NCI-H82 treated with DMSO at 0.1 percent for 48 hours (cell line): ENCODE measurements around the gene ANO3.

Experiments used
- DNase-seq: peaks from one replicate; lab custom pipeline; 2025; ENCODE audit not compliant: unreplicated experiment; lab: John Stamatoyannopoulos, UW

The ANO3 gene

GRCh38 chr11:26353010-26353409, 21.1 kb downstream of the ANO3 start:
- DNase-seq: no peak

- DNase-seq: no peak
These were observed 27.1 kb downstream of the ANO3 start for GRCh38 chr11:26359055-26359454.

GRCh38 chr11:26365284-26365683, 33.4 kb downstream of the ANO3 start:
- no peak for DNase-seq

GRCh38 chr11:26377619-26378018, 45.7 kb downstream of the ANO3 start:
- DNase-seq: no peak

GRCh38 chr11:26399336-26399735, 67.4 kb downstream of the ANO3 start:
- no peak for DNase-seq

GRCh38 chr11:26410706-26411366, 78.9 kb downstream of the ANO3 start:
- DNase-seq: no peak

- no peak for DNase-seq
These were observed 81.0 kb downstream of the ANO3 start for GRCh38 chr11:26412955-26413354.

GRCh38 chr11:26418386-26418912, 86.5 kb downstream of the ANO3 start:
- no peak for DNase-seq

- no peak for DNase-seq
These were observed 88.4 kb downstream of the ANO3 start for GRCh38 chr11:26420331-26420730.

GRCh38 chr11:26424255-26424654, 92.3 kb downstream of the ANO3 start:
- DNase-seq: no peak

- no peak for DNase-seq
These were observed 107.9 kb downstream of the ANO3 start for GRCh38 chr11:26439854-26440253.

GRCh38 chr11:26442131-26442530, 110.2 kb downstream of the ANO3 start:
- no peak for DNase-seq

- no peak for DNase-seq
These were observed 111.7 kb downstream of the ANO3 start for GRCh38 chr11:26443617-26444016.

GRCh38 chr11:26457636-26458035, 125.7 kb downstream of the ANO3 start:
- DNase-seq: no peak

GRCh38 chr11:26465274-26465673, 133.3 kb downstream of the ANO3 start:
- no peak for DNase-seq

GRCh38 chr11:26467506-26467905, 135.6 kb downstream of the ANO3 start:
- no peak for DNase-seq

GRCh38 chr11:26470992-26471391, 139.1 kb downstream of the ANO3 start:
- no peak for DNase-seq

- DNase-seq: no peak
These were observed 141.6 kb downstream of the ANO3 start for GRCh38 chr11:26473216-26474194.

- DNase-seq: no peak
These were observed 142.5 kb downstream of the ANO3 start for GRCh38 chr11:26474401-26474800.

- DNase-seq: no peak
These were observed 145.5 kb downstream of the ANO3 start for GRCh38 chr11:26477396-26477795.

- no peak for DNase-seq
These were observed 146.8 kb downstream of the ANO3 start for GRCh38 chr11:26478710-26479109.

- DNase-seq: no peak
These were observed 148.1 kb downstream of the ANO3 start for GRCh38 chr11:26480041-26480440.
